ENCODE measurements around the gene FN1.
"Not testable (repeated sequence)": the region's sequence is repeated elsewhere in the genome, so short reads cannot be mapped to it uniquely, and the experiment has no call there.

The FN1 gene

GRCh38 chr2:215361211-215361875, 74.5 kb downstream of the FN1 start:
- Histone ChIP-seq H3K4me3 (ENCODE audit: low read depth, low read length) (no peak overlapping the region), H3K36me3 (replicated peaks) (peaks cover 69% of the 10 kb centered on the region)

GRCh38 chr2:215360596-215360995, 75.3 kb downstream of the FN1 start:
- in situ Hi-C loops (cut with HindIII; ENCODE audit: low pct_ligation_motif_present, low sequenced_read_pairs), result no loop called here
- Histone ChIP-seq H3K27me3 (replicated peaks) (no peaks in the 10 kb centered on the region), H3K4me3 (ENCODE audit: low read depth, low read length) (no peak overlapping the region), H3K27ac (no peak overlapping the region), H3K36me3 (replicated peaks) (peaks cover 64% of the 10 kb centered on the region)
- DNase-seq, result no peak
- no peak for TF ChIP-seq CTCF (IDR thresholded peaks at IDR 0.05; ENCODE audit: low read depth, low read length, missing control alignments)

More at GRCh38 chr2:215361211-215361875, 74.5 kb downstream of the FN1 start:
- DNase-seq, result no peak
- in situ Hi-C loops (cut with HindIII; ENCODE audit: low pct_ligation_motif_present, low sequenced_read_pairs), result no loop called here
- Histone ChIP-seq H3K27me3 (replicated peaks) (no peaks in the 10 kb centered on the region), H3K27ac (no peak overlapping the region)
- TF ChIP-seq CTCF (IDR thresholded peaks at IDR 0.05; ENCODE audit: low read depth, low read length, missing control alignments), result no peak

- peaks cover 59% of the 10 kb centered on the region for H3K36me3 ChIP-seq (replicated peaks)
- H3K27me3 ChIP-seq (replicated peaks); DNase-seq; H3K27ac ChIP-seq; in situ Hi-C loops (cut with HindIII; ENCODE audit: low pct_ligation_motif_present, low sequenced_read_pairs); H3K4me3 ChIP-seq (ENCODE audit: low read depth, low read length): not testable (repeated sequence)
Measured at GRCh38 chr2:215360059-215360458, 75.8 kb downstream of the FN1 start.

GRCh38 chr2:215359576-215359922, 76.3 kb downstream of the FN1 start:
- in situ Hi-C loops (cut with HindIII; ENCODE audit: low pct_ligation_motif_present, low sequenced_read_pairs), result no loop called here
- no peak for TF ChIP-seq CTCF (IDR thresholded peaks at IDR 0.05; ENCODE audit: low read depth, low read length, missing control alignments)
- DNase-seq, result no peak
- Histone ChIP-seq H3K27me3 (replicated peaks) (no peaks in the 10 kb centered on the region), H3K36me3 (replicated peaks) (peaks cover 54% of the 10 kb centered on the region), H3K27ac (no peak overlapping the region), H3K4me3 (ENCODE audit: low read depth, low read length) (no peak overlapping the region)

GRCh38 chr2:215358891-215359575, 76.8 kb downstream of the FN1 start:
- H3K27me3 ChIP-seq (replicated peaks), result no peaks in the 10 kb centered on the region
- H3K36me3 ChIP-seq (replicated peaks), result peaks cover 49% of the 10 kb centered on the region
- no peak overlapping the region for H3K4me3 ChIP-seq (ENCODE audit: low read depth, low read length)
- DNase-seq, result peak; percentile 61
- in situ Hi-C loops (cut with HindIII; ENCODE audit: low pct_ligation_motif_present, low sequenced_read_pairs), result no loop called here
- H3K27ac ChIP-seq, result peak overlapping the region; percentile 4
- TF ChIP-seq CTCF (IDR thresholded peaks at IDR 0.05; ENCODE audit: low read depth, low read length, missing control alignments), result no peak

GRCh38 chr2:215358312-215358845, 77.5 kb downstream of the FN1 start:
- Histone ChIP-seq H3K27me3 (replicated peaks) (no peaks in the 10 kb centered on the region), H3K4me3 (ENCODE audit: low read depth, low read length) (no peak overlapping the region), H3K27ac (no peak overlapping the region), H3K36me3 (replicated peaks) (peaks cover 42% of the 10 kb centered on the region)
- DNase-seq, result no peak
- TF ChIP-seq CTCF (IDR thresholded peaks at IDR 0.05; ENCODE audit: low read depth, low read length, missing control alignments), result no peak
- in situ Hi-C loops (cut with HindIII; ENCODE audit: low pct_ligation_motif_present, low sequenced_read_pairs), result no loop called here

All from brain microvascular endothelial cell (primary cell).